NB4 (cell line): ENCODE measurements around the gene TMEM273.
"Not testable (repeated sequence)": the region's sequence is repeated elsewhere in the genome, so short reads cannot be mapped to it uniquely, and the experiment has no call there.

Experiments
- CTCF ChIP-seq: IDR thresholded peaks from one replicate; pipeline ENCODE4 v1.5.1; 2012; ENCODE audit warnings: low read depth, low read length
- MYC ChIP-seq: IDR thresholded peaks from 2 replicates; pipeline ENCODE4 v1.6.1; 2011; ENCODE audit warnings: low read depth, low read length

GRCh38 chr10:49195864-49196263, 7.7 kb upstream of the TMEM273 start:
- TF ChIP-seq CTCF, MYC: not testable (repeated sequence)
